ENCODE measurements around the gene SUPT3H. TPM values are rescaled to one million over a fixed set of nuclear protein-coding genes. Genes with fewer than 3 reads are reported as not detected.
A peak's percentile ranks its signal among the peaks of the same experiment; 100 is the strongest.

SUPT3H gene
- total RNA-seq, 1 donor: 10.6 TPM

DNA sequence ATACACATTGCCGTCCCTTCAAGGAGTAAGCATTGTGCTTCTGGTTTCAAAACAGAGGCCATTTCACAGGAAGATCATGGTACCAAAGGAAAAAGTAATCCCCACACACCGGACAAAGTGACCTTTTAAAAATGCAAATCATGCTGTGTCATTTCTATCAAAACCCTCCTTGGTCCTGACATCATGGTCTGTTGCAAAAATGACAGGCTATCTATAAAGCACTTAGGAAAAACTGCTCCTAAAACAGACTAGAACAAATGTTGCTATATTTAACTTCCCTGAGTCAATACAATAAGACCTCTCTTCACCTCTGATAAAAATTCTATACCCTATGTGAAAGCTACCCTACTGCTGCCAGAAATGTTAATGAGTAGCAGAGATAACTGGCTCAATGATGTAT is 403.2 kb downstream of the SUPT3H start:
- TF ChIP-seq, protein P1, sequence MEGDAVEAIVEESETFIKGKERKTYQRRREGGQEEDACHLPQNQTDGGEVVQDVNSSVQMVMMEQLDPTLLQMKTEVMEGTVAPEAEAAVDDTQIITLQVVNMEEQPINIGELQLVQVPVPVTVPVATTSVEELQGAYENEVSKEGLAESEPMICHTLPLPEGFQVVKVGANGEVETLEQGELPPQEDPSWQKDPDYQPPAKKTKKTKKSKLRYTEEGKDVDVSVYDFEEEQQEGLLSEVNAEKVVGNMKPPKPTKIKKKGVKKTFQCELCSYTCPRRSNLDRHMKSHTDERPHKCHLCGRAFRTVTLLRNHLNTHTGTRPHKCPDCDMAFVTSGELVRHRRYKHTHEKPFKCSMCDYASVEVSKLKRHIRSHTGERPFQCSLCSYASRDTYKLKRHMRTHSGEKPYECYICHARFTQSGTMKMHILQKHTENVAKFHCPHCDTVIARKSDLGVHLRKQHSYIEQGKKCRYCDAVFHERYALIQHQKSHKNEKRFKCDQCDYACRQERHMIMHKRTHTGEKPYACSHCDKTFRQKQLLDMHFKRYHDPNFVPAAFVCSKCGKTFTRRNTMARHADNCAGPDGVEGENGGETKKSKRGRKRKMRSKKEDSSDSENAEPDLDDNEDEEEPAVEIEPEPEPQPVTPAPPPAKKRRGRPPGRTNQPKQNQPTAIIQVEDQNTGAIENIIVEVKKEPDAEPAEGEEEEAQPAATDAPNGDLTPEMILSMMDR (IDR thresholded peaks at IDR 0.05; ENCODE audit: insufficient read depth, low read length): no peak
- DNase-seq (ENCODE audit: low read depth): no peak
- H3K4me3 ChIP-seq (ENCODE audit: low read depth, low read length): no peak overlapping the region

DNA sequence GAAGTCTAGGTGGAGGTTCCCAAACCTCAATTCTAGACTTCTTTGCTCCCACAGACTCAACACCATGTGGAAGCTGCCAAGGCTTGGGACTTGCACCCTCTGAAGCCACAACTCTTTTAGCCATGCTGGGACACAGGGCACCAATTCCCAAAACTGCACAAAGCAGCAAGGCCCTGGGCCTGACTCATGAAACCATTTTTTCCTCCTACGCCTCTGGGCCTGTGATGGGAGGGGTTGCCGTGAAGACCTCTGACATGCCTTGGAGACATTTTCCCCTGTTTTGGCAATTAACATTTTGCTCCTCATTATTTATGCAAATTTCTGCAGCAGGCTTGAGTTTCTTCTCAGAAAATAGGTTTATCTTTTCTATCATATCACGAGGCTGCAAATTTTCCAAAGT is 405.0 kb downstream of the SUPT3H start:
- no peak for DNase-seq (ENCODE audit: low read depth)
- TF ChIP-seq, protein P1 (IDR thresholded peaks at IDR 0.05; ENCODE audit: insufficient read depth, low read length): no peak
- no peak overlapping the region for H3K4me3 ChIP-seq (ENCODE audit: low read depth, low read length)

DNA sequence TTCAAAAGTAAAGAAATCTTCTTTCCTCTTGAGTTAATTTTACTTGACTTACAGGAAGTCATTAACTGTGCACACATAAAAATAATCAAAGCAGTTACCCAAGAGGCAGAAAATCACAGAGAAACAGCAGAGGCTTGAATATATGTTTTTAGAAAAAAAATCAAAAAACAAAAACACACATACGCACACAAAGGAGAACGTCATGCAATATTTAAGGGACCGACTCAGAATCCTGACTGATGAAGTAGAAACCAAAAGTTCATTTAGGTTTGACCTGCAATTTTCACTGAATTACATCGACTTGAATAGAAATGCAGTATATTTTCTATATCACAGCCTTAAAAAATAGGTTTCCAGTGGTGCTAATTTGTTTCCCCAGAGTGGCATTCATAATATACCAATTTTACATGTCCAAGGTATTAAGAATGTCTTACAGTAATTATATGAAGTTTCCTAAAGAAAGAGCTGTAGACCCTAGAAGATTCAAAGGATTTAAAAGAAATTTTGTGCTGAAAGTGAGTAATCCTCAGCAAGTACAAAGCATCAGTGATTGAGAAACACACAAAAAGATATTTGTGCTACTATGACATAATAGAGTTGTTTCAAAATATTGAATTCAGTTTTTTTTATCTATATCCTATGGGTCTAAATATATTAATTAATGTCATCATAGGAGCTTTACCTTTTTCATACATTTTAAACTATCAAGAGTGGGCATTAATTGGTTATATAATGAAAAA is 408.1 kb downstream of the SUPT3H start:
- DNase-seq (ENCODE audit: low read depth): peak; percentile 8
- TF ChIP-seq, protein P1 (IDR thresholded peaks at IDR 0.05; ENCODE audit: insufficient read depth, low read length): no peak
- H3K4me3 ChIP-seq (ENCODE audit: low read depth, low read length): no peak overlapping the region

DNA sequence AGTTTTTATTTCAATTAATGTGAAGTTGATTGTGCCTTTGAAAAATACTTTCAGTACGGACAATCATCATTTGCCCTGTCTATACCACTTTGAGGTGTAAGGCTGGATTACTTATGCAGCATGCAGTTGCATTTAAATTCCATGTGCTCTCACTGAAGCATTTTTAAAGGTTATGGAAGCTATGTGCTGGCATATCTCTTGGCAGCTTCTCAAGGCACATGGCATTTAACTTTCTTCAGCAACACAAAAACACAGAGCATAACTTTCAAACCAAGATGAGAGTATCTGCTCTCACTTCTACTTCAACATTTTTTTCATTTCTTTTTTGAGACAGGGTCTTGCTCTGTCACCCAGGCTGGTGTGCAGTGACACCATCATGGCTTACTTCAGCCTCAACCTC is 410.3 kb downstream of the SUPT3H start:
- peak; percentile 23 for DNase-seq (ENCODE audit: low read depth)
- H3K4me3 ChIP-seq (ENCODE audit: low read depth, low read length): no peak overlapping the region

DNA sequence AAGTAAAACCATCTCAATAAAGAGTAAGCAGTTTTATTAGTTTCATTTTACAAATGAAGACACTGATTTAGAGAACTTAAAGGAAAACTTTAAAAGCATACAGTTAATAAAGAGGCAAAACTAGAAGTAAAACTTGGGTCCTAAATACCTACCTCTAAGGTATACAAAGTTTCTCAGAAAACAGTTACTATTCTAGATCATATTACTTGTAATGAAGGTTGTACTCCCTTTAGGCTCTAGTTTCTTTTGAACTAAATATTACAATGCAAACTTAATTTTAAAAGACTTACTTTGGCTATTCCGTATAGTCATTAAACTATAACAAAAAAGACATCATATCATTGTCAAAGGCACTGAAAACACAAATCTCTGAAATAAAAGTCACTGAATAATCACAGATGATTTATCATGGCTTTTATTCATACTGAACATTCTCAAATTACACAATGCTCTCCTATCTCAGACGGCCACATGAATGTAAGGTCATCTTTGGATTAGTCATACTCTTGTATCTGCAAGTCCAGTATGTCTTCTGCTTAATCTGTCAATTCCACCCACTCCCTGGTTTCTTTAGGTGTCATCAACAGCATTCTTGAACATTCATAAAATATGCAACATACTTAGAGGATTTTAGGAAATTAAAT is 411.2 kb downstream of the SUPT3H start:
- no peak overlapping the region for H3K4me3 ChIP-seq (ENCODE audit: low read depth, low read length)
- peak; percentile 74 for DNase-seq (ENCODE audit: low read depth)
- TF ChIP-seq, protein P1 (IDR thresholded peaks at IDR 0.05; ENCODE audit: insufficient read depth, low read length): no peak

More for the DNA sequence above, 410.3 kb downstream of the SUPT3H start:
- TF ChIP-seq, protein P1 (IDR thresholded peaks at IDR 0.05; ENCODE audit: insufficient read depth, low read length): no peak

DNA sequence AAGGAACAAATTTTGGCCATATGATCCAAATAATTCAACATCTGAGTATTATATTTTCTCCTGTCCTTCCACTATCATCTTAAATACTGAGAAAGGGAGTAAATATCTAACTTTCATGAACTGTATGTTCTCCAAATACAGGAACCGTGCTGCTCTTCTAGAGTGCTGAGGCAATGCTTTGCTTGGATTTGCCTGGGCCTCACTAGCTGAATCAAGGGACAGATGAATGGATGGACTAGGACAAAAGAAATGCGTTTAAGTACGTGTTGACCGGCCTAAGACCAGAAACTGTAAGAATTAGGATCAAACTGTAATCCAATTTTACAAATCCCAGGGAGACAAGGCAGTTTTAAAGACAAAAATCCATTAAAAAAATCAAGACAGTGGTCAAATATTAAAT is 412.0 kb downstream of the SUPT3H start:
- no peak overlapping the region for H3K4me3 ChIP-seq (ENCODE audit: low read depth, low read length)
- DNase-seq (ENCODE audit: low read depth): no peak
- TF ChIP-seq, protein P1 (IDR thresholded peaks at IDR 0.05; ENCODE audit: insufficient read depth, low read length): no peak

Measured in fibroblast of the aortic adventitia (primary cell).